GM20000 (cell line): Measurements from ENCODE around the gene SMYD3.
"Not testable (repeated sequence)": the region's sequence is repeated elsewhere in the genome, so short reads cannot be mapped to it uniquely, and the experiment has no call there.

ENCODE experiments used
- DNase-seq: peaks from one replicate; pipeline ENCODE4 v3.0.0; 2012; ENCODE audit warnings: low spot score
- CTCF ChIP-seq: IDR thresholded peaks from 2 replicates; pipeline ENCODE4 v1.5.1; 2012; ENCODE audit warnings: mild to moderate bottlenecking, control low read depth; ENCODE audit errors: extremely low read depth, missing control alignments

SMYD3 gene

GRCh38 chr1:245730801-245731200, 776.3 kb downstream of the SMYD3 start:
- no peak for DNase-seq
- no peak for TF ChIP-seq CTCF

GRCh38 chr1:245728035-245728434, 779.0 kb downstream of the SMYD3 start:
- not testable (repeated sequence) for DNase-seq

GRCh38 chr1:245721488-245721887, 785.6 kb downstream of the SMYD3 start:
- no peak for TF ChIP-seq CTCF
- DNase-seq = no peak

GRCh38 chr1:245718951-245719350, 788.1 kb downstream of the SMYD3 start:
- DNase-seq = no peak
- TF ChIP-seq CTCF = no peak

GRCh38 chr1:245718123-245718522, 789.0 kb downstream of the SMYD3 start:
- no peak for TF ChIP-seq CTCF
- DNase-seq = no peak

- TF ChIP-seq CTCF = no peak
These were observed 789.5 kb downstream of the SMYD3 start for GRCh38 chr1:245717611-245718010.

GRCh38 chr1:245716561-245716960, 790.5 kb downstream of the SMYD3 start:
- no peak for TF ChIP-seq CTCF

More at GRCh38 chr1:245717611-245718010, 789.5 kb downstream of the SMYD3 start:
- DNase-seq = no peak

GRCh38 chr1:245715970-245716369, 791.1 kb downstream of the SMYD3 start:
- no peak for DNase-seq
- TF ChIP-seq CTCF = no peak

More at GRCh38 chr1:245716561-245716960, 790.5 kb downstream of the SMYD3 start:
- no peak for DNase-seq
